ENCODE data around the gene IQSEC1. TPM values are rescaled to one million over a fixed set of nuclear protein-coding genes. Genes with fewer than 3 reads are reported as not detected.

Gene IQSEC1
- polyA plus RNA-seq, 3 donors, result 17.7 to 61.7 (median 30.3) TPM

DNA sequence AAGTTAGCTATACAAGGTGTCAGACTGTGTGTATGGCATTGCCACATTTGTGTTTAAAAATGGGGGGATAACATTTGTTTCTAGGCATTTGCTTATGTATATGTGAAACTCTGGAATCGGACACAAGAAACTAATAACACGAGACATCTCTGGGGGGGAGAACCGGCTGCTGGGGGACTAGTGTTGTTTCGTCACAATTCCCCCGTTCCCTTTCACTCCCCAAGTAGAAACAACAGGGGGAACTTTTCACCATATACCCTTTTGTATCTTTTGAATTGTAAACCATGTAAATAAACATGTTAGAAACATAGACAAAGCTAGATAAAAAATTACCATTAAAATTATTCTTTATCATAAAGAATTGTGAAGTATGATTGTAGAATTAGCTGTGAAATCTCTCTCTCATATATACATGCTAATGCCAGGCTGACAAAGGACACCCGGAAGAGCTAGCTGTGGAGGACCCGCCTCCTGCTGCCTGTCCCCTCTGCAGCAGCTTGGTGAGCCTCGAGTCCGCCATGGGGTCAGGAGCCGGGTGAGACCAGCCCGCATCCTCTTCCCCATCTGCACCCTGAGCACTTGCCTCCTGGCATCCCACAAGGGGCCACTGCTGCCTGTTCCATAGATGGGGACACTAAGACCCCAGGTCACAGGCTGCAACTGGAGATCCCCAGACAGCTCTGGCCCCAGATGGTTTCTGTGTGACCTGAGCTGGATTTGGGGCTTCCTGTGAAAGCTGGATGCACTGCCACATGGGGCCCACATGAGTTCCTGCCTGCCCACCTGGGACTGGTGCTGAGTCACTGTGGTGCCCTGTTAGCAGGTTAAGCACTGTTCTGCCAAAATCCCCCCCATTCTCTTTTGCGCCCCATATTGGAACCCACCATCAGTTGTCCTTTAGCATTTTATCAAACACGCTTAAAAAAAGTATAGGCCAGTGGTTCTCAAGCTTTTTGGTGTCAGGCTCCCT lies 91.6 kb downstream of the IQSEC1 start:
- Histone ChIP-seq H3K27ac (ENCODE audit: low read depth in 1 of 2, low read length in 2 of 2) (peak overlapping the region in 1 of 2 donors; percentile 3), H3K4me1 (ENCODE audit: control insufficient read depth in 1 of 2, insufficient read depth in 2 of 2, low read length in 2 of 2) (no peaks in the 10 kb centered on the region), H3K9ac (ENCODE audit: insufficient read depth, low read length, poor library complexity, severe bottlenecking) (no peak overlapping the region), H4K20me1 (ENCODE audit: insufficient read depth, low read length) (peaks cover 100% of the 10 kb centered on the region), H3K27me3 (ENCODE audit: control insufficient read depth in 2 of 2, insufficient read depth in 2 of 2, low read length in 2 of 2) (no peaks in the 10 kb centered on the region), H3K36me3 (replicated peaks in 1 of 2; ENCODE audit: control insufficient read depth in 1 of 2, insufficient read depth in 2 of 2, low read length in 2 of 2) (peaks cover 36 to 93% of the 10 kb centered on the region in 2 donors), H3K4me3 (replicated peaks in 1 of 3; ENCODE audit: low read depth in 2 of 3, low read length in 3 of 3) (no peak overlapping the region), H2AFZ (ENCODE audit: insufficient read depth, low read depth, low read length, poor library complexity, severe bottlenecking) (no peak overlapping the region), H3K4me2 (replicated peaks; ENCODE audit: extremely low read depth, low read length, poor library complexity, severe bottlenecking) (no peak overlapping the region), H3K79me2 (ENCODE audit: insufficient read depth, low read length) (peaks cover 87% of the 10 kb centered on the region), H3K9me3 (replicated peaks in 1 of 2; ENCODE audit: control insufficient read depth in 1 of 2, insufficient read depth in 1 of 2, low read length in 2 of 2) (no peaks in the 10 kb centered on the region)
- no peak for DNase-seq
- no peak overlapping the region for H3K27ac Mint-ChIP-seq
- peaks cover 0 to 2% (median 0%) of the 10 kb centered on the region in 3 donors for H3K27me3 Mint-ChIP-seq (ENCODE audit: low read depth in 3 of 3)
- no peak overlapping the region for H3K4me3 Mint-ChIP-seq
- TF ChIP-seq CTCF (IDR thresholded peaks at IDR 0.05), result no peak
- intact Hi-C loops (cut with micrococcal nuclease), result no loop called here
- peaks cover 76 to 87% of the 10 kb centered on the region in 2 donors for H3K36me3 Mint-ChIP-seq
- no peaks in the 10 kb centered on the region for H3K9me3 Mint-ChIP-seq
- 24% methylated on average over 6 of the region's 13 CpGs for WGBS (ENCODE audit: insufficient coverage)
- peaks cover 24% of the 10 kb centered on the region for H3K4me1 Mint-ChIP-seq

DNA sequence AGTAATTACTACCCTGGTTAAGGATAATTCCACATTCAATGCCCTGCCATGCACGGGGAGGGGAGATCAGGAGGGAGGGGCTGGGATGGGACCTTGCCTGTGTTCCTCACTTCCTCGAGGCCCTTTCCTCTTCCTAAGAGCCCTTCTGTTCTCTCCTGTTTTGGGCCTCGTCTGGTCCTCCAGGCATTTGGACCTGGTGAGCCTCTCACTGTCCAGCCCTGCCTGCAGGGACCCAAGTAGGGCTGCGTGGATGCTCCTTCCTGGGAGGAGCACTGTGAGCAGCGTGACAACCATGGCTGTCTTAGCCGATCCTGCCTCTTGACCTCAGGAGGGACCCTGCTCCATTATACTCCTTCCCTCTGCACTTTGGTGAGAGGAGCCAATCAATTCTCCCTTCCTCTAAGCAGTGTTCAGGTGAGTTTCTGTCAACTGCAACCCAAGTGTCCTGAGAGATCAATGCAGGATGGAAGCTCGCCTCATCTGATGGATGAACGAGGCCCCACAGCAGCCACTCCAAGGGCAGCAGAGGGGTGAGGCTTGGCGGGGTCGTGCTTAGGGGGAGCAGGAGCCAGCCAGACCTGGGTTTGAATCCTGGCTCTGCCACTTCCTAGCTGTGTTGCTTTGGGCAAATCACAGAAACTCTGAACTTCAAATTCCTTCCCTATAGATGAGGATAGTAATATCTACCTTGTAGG lies 92.5 kb downstream of the IQSEC1 start:
- H3K27me3 Mint-ChIP-seq (ENCODE audit: low read depth in 3 of 3), result peaks cover 0 to 2% (median 0%) of the 10 kb centered on the region in 3 donors
- WGBS (ENCODE audit: insufficient coverage), result 79% methylated on average over 4 of the region's 10 CpGs
- Histone ChIP-seq H3K4me3 (replicated peaks in 1 of 3; ENCODE audit: low read depth in 2 of 3, low read length in 3 of 3) (no peak overlapping the region), H3K9me3 (replicated peaks in 1 of 2; ENCODE audit: control insufficient read depth in 1 of 2, insufficient read depth in 1 of 2, low read length in 2 of 2) (no peaks in the 10 kb centered on the region), H3K36me3 (replicated peaks in 1 of 2; ENCODE audit: control insufficient read depth in 1 of 2, insufficient read depth in 2 of 2, low read length in 2 of 2) (peaks cover 35 to 94% of the 10 kb centered on the region in 2 donors), H3K27ac (ENCODE audit: low read depth in 1 of 2, low read length in 2 of 2) (no peak overlapping the region), H3K4me2 (replicated peaks; ENCODE audit: extremely low read depth, low read length, poor library complexity, severe bottlenecking) (no peak overlapping the region), H3K79me2 (ENCODE audit: insufficient read depth, low read length) (peaks cover 87% of the 10 kb centered on the region), H2AFZ (ENCODE audit: insufficient read depth, low read depth, low read length, poor library complexity, severe bottlenecking) (no peak overlapping the region), H4K20me1 (ENCODE audit: insufficient read depth, low read length) (peaks cover 100% of the 10 kb centered on the region), H3K9ac (ENCODE audit: insufficient read depth, low read length, poor library complexity, severe bottlenecking) (no peak overlapping the region), H3K27me3 (ENCODE audit: control insufficient read depth in 2 of 2, insufficient read depth in 2 of 2, low read length in 2 of 2) (no peaks in the 10 kb centered on the region), H3K4me1 (ENCODE audit: control insufficient read depth in 1 of 2, insufficient read depth in 2 of 2, low read length in 2 of 2) (no peaks in the 10 kb centered on the region)
- peaks cover 22% of the 10 kb centered on the region for H3K4me1 Mint-ChIP-seq
- no peaks in the 10 kb centered on the region for H3K9me3 Mint-ChIP-seq
- DNase-seq, result no peak
- H3K36me3 Mint-ChIP-seq, result peaks cover 74 to 87% of the 10 kb centered on the region in 2 donors
- H3K27ac Mint-ChIP-seq, result no peak overlapping the region
- TF ChIP-seq CTCF (IDR thresholded peaks at IDR 0.05), result no peak
- intact Hi-C loops (cut with micrococcal nuclease), result no loop called here
- no peak overlapping the region for H3K4me3 Mint-ChIP-seq
